KOPT-K1 (cell line): ENCODE results near the gene WHRN.

Experiments used
- H3K27ac ChIP-seq: fragments of 200-600 bp; sonication (generic); 2 replicates; pipeline ENCODE4 v1.5.1; 2016; ENCODE audit warnings: antibody characterized with exemption, mild to moderate bottlenecking, low read depth, low read length; ENCODE audit not compliant: poor library complexity, severe bottlenecking
- H3K36me3 ChIP-seq: fragments of 200-600 bp; sonication (generic); 2 replicates; pipeline ENCODE4 v1.5.1; 2017; ENCODE audit warnings: antibody characterized with exemption, mild to moderate bottlenecking, low read length, moderate library complexity; ENCODE audit not compliant: insufficient read depth
- H3K9me3 ChIP-seq: fragments of 200-600 bp; sonication (generic); 2 replicates; pipeline ENCODE4 v1.5.1; 2017; ENCODE audit warnings: antibody characterized with exemption, low read length, mild to moderate bottlenecking; ENCODE audit not compliant: insufficient read depth, poor library complexity, severe bottlenecking

The WHRN gene

GRCh38 chr9:114437401-114437893 lies 67.8 kb downstream of the WHRN start:
- H3K27ac ChIP-seq, result no peak overlapping the region
- no peaks in the 10 kb centered on the region for H3K36me3 ChIP-seq
- H3K9me3 ChIP-seq, result no peaks in the 10 kb centered on the region

GRCh38 chr9:114434878-114435311 lies 70.4 kb downstream of the WHRN start:
- H3K27ac ChIP-seq, result no peak overlapping the region
- H3K36me3 ChIP-seq, result no peaks in the 10 kb centered on the region
- no peaks in the 10 kb centered on the region for H3K9me3 ChIP-seq

GRCh38 chr9:114433720-114434255 lies 71.5 kb downstream of the WHRN start:
- Histone ChIP-seq H3K9me3 (no peaks in the 10 kb centered on the region), H3K36me3 (no peaks in the 10 kb centered on the region), H3K27ac (no peak overlapping the region)

GRCh38 chr9:114433086-114433485 lies 72.2 kb downstream of the WHRN start:
- H3K27ac ChIP-seq, result no peak overlapping the region
- H3K9me3 ChIP-seq, result no peaks in the 10 kb centered on the region
- no peaks in the 10 kb centered on the region for H3K36me3 ChIP-seq

DNA sequence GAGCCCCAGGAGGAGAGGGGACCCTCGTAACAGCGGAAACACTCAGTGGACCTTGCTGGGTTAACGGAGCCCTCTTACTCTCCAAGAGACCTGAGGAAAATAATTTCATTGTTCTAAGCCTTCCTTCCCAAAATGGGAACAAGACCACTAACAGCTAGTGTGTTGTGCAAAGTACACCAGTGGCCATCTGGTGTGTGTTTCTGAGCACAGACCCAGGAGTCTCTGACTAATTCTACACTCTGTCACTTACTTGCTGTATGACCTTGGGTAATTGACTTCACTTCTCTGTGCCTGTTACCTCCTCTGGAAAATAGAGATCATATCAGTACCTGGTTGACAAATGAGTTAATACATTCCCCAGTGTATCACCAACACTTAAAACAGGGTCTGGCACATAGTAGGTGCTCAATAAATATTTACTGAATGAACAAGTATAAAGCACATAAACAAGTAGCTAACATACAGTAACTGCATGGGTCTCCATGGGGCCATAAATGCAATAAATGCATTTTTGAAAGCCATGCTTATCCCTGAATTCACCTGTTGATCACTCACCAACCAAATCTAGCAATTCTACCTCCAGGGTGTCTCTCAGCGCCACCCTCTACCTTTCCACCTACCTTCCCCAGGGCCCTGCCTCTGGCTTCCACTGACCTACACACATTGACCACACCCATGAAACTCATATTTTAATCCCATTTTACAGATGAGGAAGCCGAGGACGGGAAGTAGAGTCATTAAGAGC lies 72.8 kb downstream of the WHRN start:
- Histone ChIP-seq H3K27ac (no peak overlapping the region), H3K36me3 (no peaks in the 10 kb centered on the region), H3K9me3 (no peaks in the 10 kb centered on the region)

- H3K27ac ChIP-seq, result no peak overlapping the region
- no peaks in the 10 kb centered on the region for H3K36me3 ChIP-seq
- H3K9me3 ChIP-seq, result no peaks in the 10 kb centered on the region
These were observed 73.5 kb downstream of the WHRN start for GRCh38 chr9:114431770-114432169.

DNA sequence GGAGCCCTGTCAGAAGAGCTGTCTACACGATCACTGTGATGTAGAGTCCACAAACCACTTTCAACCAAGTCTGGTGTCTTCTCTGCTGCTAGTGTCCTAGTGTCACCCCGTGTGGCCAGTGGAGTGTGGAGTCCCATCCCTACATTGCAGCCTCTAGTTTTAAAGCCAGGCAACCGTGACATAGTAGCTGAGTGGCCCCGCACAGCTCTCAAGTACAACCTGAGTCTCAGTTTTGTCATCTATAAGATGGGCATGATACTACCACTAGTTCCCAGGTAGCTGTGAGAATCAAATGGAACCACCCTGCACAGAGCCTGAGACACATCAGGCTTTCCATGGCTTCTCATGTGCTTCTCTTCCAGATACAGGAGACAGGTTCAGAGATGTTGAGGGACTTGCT lies 74.3 kb downstream of the WHRN start:
- Histone ChIP-seq H3K27ac (no peak overlapping the region), H3K9me3 (no peaks in the 10 kb centered on the region), H3K36me3 (no peaks in the 10 kb centered on the region)

DNA sequence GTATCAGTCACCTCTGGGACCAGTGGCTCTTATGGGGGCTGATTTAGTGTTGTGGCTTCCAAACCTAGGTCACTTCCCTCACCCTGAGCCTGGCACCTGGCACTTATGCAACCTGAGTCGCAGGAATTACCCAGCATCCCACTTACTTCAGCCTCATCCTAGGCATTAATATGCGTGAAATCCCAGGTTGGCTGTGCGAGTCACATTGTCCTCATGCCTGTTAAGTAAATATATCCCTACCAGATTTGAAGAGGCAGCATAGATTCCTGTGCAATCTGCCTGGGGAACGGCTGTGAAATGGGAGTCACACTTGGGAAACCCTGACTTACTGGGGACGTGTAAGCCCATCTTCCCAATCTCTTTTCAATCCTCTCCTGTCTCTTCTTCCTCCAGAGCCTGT lies 74.8 kb downstream of the WHRN start:
- no peaks in the 10 kb centered on the region for H3K9me3 ChIP-seq

DNA sequence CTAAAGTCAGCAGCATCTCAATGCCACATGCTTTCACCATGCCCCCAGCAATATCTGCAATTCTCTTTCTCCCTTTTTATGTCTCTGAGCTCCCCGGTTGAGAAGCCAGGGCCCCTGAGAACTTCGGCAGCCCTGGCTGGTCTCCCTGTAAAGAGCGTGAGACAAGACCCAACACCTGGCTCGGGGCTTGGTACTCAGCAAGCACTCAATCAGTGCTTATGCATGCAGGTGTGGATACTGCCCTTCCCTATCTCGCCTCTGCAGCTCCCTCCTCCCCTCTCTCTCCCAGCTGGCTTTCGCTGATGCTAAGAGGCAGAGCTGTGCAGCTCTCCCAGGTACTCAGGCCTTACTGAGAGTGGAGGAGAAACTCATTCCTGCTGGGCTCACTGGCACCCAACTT lies 75.8 kb downstream of the WHRN start:
- no peak overlapping the region for H3K27ac ChIP-seq
- H3K36me3 ChIP-seq, result no peaks in the 10 kb centered on the region
- H3K9me3 ChIP-seq, result no peaks in the 10 kb centered on the region

More for the DNA sequence above, 74.8 kb downstream of the WHRN start:
- Histone ChIP-seq H3K27ac (no peak overlapping the region), H3K36me3 (no peaks in the 10 kb centered on the region)

DNA sequence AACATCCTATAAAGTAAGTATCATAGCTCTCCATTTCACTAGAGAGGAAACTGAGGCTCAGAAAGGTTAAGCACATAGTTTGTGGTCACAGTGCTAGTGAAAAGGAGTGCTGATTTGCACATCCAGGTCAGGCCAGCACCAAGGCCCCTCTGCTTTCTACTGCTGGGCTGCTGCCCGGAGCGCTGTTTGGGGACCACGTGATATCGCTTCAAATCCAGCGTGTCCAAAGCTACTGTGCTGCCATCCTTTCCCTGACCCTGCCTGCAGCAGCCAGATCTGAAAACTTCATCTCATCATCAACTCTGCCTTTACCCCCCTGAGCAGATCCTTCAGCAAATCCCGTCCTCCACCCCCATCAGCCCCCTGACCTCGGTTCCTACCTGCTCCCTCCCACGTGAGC lies 76.8 kb downstream of the WHRN start:
- H3K36me3 ChIP-seq, result no peaks in the 10 kb centered on the region
- no peaks in the 10 kb centered on the region for H3K9me3 ChIP-seq
- no peak overlapping the region for H3K27ac ChIP-seq

GRCh38 chr9:114427644-114428043 lies 77.6 kb downstream of the WHRN start:
- Histone ChIP-seq H3K36me3 (no peaks in the 10 kb centered on the region), H3K9me3 (no peaks in the 10 kb centered on the region), H3K27ac (no peak overlapping the region)

DNA sequence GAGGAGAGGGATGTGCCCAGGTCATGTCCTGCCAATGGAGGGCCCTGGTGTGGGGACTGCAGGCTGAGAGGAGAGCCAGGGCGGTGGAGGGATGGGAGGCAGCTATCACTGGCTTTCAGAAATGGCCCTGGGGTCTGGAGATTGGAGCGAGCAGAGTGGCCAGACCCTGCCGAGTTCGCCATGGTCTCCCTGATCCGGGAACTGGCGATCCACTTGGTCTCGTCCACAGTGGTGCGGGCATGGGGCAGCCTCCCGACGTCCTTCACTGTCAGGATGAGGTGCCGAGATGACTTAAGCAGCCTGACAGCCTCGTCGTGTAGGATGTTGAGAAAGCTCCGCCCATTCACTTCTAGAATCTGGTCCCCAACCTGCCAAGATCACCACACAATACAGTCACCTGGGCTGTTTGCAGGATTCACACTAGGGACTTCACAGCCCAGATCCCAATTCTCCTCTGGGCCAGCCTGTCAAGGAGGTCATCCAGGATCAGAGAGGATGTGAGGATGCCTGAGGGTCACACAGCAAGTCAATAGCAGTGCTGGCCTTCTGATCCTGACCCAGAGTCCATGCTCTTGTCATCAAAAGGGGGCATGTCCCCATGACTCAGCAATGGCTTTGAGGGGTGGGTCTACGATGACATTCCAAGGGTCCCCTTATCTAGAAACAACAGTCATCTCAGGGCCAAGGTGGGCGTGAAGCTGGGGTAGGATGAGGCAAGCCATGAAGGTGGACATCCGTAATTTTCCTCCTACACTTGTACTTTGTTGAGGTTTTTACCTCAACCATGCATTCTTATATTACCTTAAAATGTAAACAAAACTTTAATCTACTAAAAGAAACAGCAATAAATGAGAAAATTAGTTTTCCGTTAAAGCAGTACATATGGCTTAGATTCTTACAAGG lies 79.0 kb downstream of the WHRN start:
- no peak overlapping the region for H3K27ac ChIP-seq
- H3K36me3 ChIP-seq, result no peaks in the 10 kb centered on the region
- no peaks in the 10 kb centered on the region for H3K9me3 ChIP-seq

- Histone ChIP-seq H3K36me3 (no peaks in the 10 kb centered on the region), H3K9me3 (no peaks in the 10 kb centered on the region), H3K27ac (no peak overlapping the region)
These were observed 80.1 kb downstream of the WHRN start for GRCh38 chr9:114425126-114425525.

- no peak overlapping the region for H3K27ac ChIP-seq
- H3K9me3 ChIP-seq, result no peaks in the 10 kb centered on the region
- no peaks in the 10 kb centered on the region for H3K36me3 ChIP-seq
These were observed 81.1 kb downstream of the WHRN start for GRCh38 chr9:114424126-114424525.

GRCh38 chr9:114423181-114423580 lies 82.1 kb downstream of the WHRN start:
- no peaks in the 10 kb centered on the region for H3K9me3 ChIP-seq

More at GRCh38 chr9:114423181-114423580, 82.1 kb downstream of the WHRN start:
- Histone ChIP-seq H3K27ac (no peak overlapping the region), H3K36me3 (no peaks in the 10 kb centered on the region)
